ENCODE measurements around the gene SPECC1.

GRCh38 chr17:20073055-20073979, 64.2 kb downstream of the SPECC1 start:
- no peak for TF ChIP-seq EZH2phosphoT487 (IDR thresholded peaks at IDR 0.05; ENCODE audit: borderline replicate concordance, low read length)
- no peak for TF ChIP-seq CTCF (conservative IDR thresholded peaks at IDR 0.05; ENCODE audit: low read depth, low read length)

All from PC-3 (cell line).